Testis (tissue), 2 donors: ENCODE measurements around the gene SMURF2.

Source experiments
- CTCF ChIP-seq, 3 experiments: fragments of 450-650 bp in 2 of 3; fragments of 200-600 bp in 1 of 3; sonication (generic) in 1 of 3; IDR thresholded peaks; one replicate each; pipeline ENCODE4 v1.5.1; 2016 to 2019; ENCODE audit warnings: antibody characterized with exemption in 3 of 3, mild to moderate bottlenecking in 2 of 3, moderate library complexity in 1 of 3
- POLR2A ChIP-seq: fragments of 450-650 bp; IDR thresholded peaks from one replicate; pipeline ENCODE4 v1.6.1; 2017; ENCODE audit warnings: antibody characterized with exemption, mild to moderate bottlenecking, moderate library complexity

GRCh38 chr17:64496348-64496785, 165.7 kb downstream of the SMURF2 start:
- no peak for TF ChIP-seq CTCF (IDR thresholded peaks at IDR 0.05)
- TF ChIP-seq POLR2A, result no peak
